22Rv1 (cell line): ENCODE data around the gene SRC.

ENCODE experiments used
- H3K27ac ChIP-seq: fragments of 450-650 bp; 2 replicates; pipeline ENCODE4 v1.5.1; 2017
- CTCF ChIP-seq: fragments of 450-650 bp; IDR thresholded peaks from 2 replicates; pipeline ENCODE4 v1.5.1; 2017; ENCODE audit warnings: mild to moderate bottlenecking
- ZFX ChIP-seq: fragments of 450-650 bp; IDR thresholded peaks from 2 replicates; pipeline ENCODE4 v1.6.1; 2017; ENCODE audit warnings: antibody characterized with exemption, borderline replicate concordance

Gene SRC

GRCh38 chr20:37310951-37311350 lies 35.0 kb upstream of the SRC start:
- no peak overlapping the region for H3K27ac ChIP-seq
- no peak for TF ChIP-seq CTCF
- no peak for TF ChIP-seq ZFX

- H3K27ac ChIP-seq: no peak overlapping the region
- TF ChIP-seq ZFX (no peak), CTCF (no peak)
Measured at GRCh38 chr20:37311710-37312355, 34.1 kb upstream of the SRC start.

- no peak for TF ChIP-seq CTCF
- TF ChIP-seq ZFX: no peak
- H3K27ac ChIP-seq: no peak overlapping the region
Measured at GRCh38 chr20:37313546-37314091, 32.3 kb upstream of the SRC start.

GRCh38 chr20:37314099-37314498 lies 31.8 kb upstream of the SRC start:
- no peak overlapping the region for H3K27ac ChIP-seq
- no peak for TF ChIP-seq CTCF
- no peak for TF ChIP-seq ZFX

- H3K27ac ChIP-seq: no peak overlapping the region
- TF ChIP-seq CTCF: no peak
- TF ChIP-seq ZFX: no peak
Measured at GRCh38 chr20:37314617-37315016, 31.3 kb upstream of the SRC start.

- no peak overlapping the region for H3K27ac ChIP-seq
- TF ChIP-seq ZFX (no peak), CTCF (no peak)
Measured at GRCh38 chr20:37315021-37315451, 30.9 kb upstream of the SRC start.

GRCh38 chr20:37315452-37316110 lies 30.4 kb upstream of the SRC start:
- TF ChIP-seq CTCF (no peak), ZFX (no peak)
- H3K27ac ChIP-seq: no peak overlapping the region
